HCT116 (cell line): ENCODE data around the gene SNED1. TPM values are rescaled to one million over a fixed set of nuclear protein-coding genes. Genes with fewer than 3 reads are reported as not detected.

Source experiments
- ATAC-seq: fragments of 200-7000 bp; cut with Tn5 transposase; 2 replicates; pipeline ENCODE4 v1.9.1; 2020; ENCODE audit warnings: mild to moderate bottlenecking, moderate library complexity
- BruUV-seq: library from RNA; stranded (reverse); fragments of 400-500 nt; replicated peaks from 2 replicates; lab custom pipeline; 2021; lab: Mats Ljungman, UMichigan
- CTCF ChIA-PET: fragments of 300-600 bp; sonication (Branson Sonifier 250); formaldehyde crosslinking; loops from one replicate; lab custom pipeline; 2021; ENCODE audit warnings: antibody characterized with exemption; lab: Charles Lee
- POLR2A ChIA-PET: fragments of 300-600, 350-600 bp; sonication (Branson Sonifier 250); formaldehyde crosslinking; loops from one replicate; lab custom pipeline; 2021; ENCODE audit warnings: antibody characterized with exemption; lab: Charles Lee
- RAD21 ChIA-PET, 2 experiments: fragments of 300-600 bp; sonication (Branson Sonifier 250); formaldehyde crosslinking; loops; one replicate each; lab custom pipeline; 2023; ENCODE audit warnings: low total read pairs in 2 of 2; ENCODE audit not compliant: uncharacterized antibody in 2 of 2, unreplicated experiment in 2 of 2, low non-redundant PET in 1 of 2; lab: Charles Lee
- DNase-seq: peaks from one replicate; pipeline ENCODE4 v3.0.0-alpha.2; 2010; ENCODE audit warnings: low read depth, low spot score
- H2AFZ ChIP-seq: fragments of 200-600 bp; shearing (Covaris generic), sonication (generic); 2 replicates; pipeline ENCODE4 v1.6.1; 2017; ENCODE audit warnings: low read depth, mixed run types, mixed read lengths, antibody characterized with exemption, low read length; ENCODE audit not compliant: poor library complexity, severe bottlenecking
- H3K27ac ChIP-seq: 2 replicates; pipeline ENCODE4 v1.5.1; 2012; ENCODE audit warnings: low read depth, low read length
- H3K27me3 ChIP-seq: fragments of 200-600 bp; sonication (generic); 2 replicates; pipeline ENCODE4 v1.6.1; 2016; ENCODE audit warnings: mixed run types, low read length, mixed read lengths; ENCODE audit not compliant: insufficient read depth
- H3K36me3 ChIP-seq, 2 experiments: fragments of 200-500 bp in 1 of 2; fragments of 200-600 bp in 1 of 2; sonication (Bioruptor generic) in 1 of 2; sonication (generic) in 1 of 2; 2 replicates each; pipeline versions ENCODE4 v1.5.1 to v1.6.1; 2014 to 2016; ENCODE audit warnings: low read length in 2 of 2, inconsistent platforms in 1 of 2, mixed read lengths in 1 of 2, mixed run types in 1 of 2; ENCODE audit not compliant: insufficient read depth in 2 of 2, control insufficient read depth in 1 of 2
- H3K4me1 ChIP-seq, 2 experiments: fragments of 200-600 bp in 1 of 2; sonication (generic) in 1 of 2; 2 replicates each; pipeline versions ENCODE4 v1.5.1 to v1.6.1; 2012 to 2017; ENCODE audit warnings: low read length in 2 of 2, inconsistent platforms in 1 of 2, mild to moderate bottlenecking in 1 of 2, mixed read lengths in 1 of 2, mixed run types in 1 of 2, moderate library complexity in 1 of 2; ENCODE audit not compliant: insufficient read depth in 2 of 2, control insufficient read depth in 1 of 2
- H3K4me2 ChIP-seq: fragments of 200-600 bp; sonication (generic); 2 replicates; pipeline ENCODE4 v1.6.1; 2017; ENCODE audit warnings: mixed run types, low read length, mixed read lengths
- H3K4me3 ChIP-seq, 2 experiments: fragments of 200-600 bp in 1 of 2; sonication (generic) in 1 of 2; replicated peaks in 1 of 2; 2 replicates each; pipeline ENCODE4 v1.5.1; 2011 to 2016; ENCODE audit warnings: low read length in 2 of 2, control low read depth in 1 of 2, low read depth in 1 of 2, mild to moderate bottlenecking in 1 of 2, mixed read lengths in 1 of 2, mixed run types in 1 of 2
- H3K79me2 ChIP-seq: fragments of 200-600 bp; sonication (generic); 2 replicates; pipeline ENCODE4 v1.6.1; 2017; ENCODE audit warnings: mild to moderate bottlenecking, mixed run types, low read length, moderate library complexity, mixed read lengths; ENCODE audit not compliant: insufficient read depth
- H3K9ac ChIP-seq: fragments of 200-600 bp; sonication (generic); 2 replicates; pipeline ENCODE4 v1.6.1; 2016; ENCODE audit warnings: low read length, mixed read lengths
- H3K9me2 ChIP-seq: fragments of 200-600 bp; sonication (generic), shearing (Covaris generic); 2 replicates; pipeline ENCODE4 v1.6.1; 2017; ENCODE audit warnings: mixed run types, mild to moderate bottlenecking, moderate library complexity; ENCODE audit not compliant: insufficient read depth
- H3K9me3 ChIP-seq, 2 experiments: fragments of 200-500 bp in 1 of 2; fragments of 200-600 bp in 1 of 2; sonication (Bioruptor generic) in 1 of 2; sonication (generic) in 1 of 2; 2 replicates each; pipeline ENCODE4 v1.6.1; 2014 to 2017; ENCODE audit warnings: low read length in 2 of 2, mixed read lengths in 2 of 2, inconsistent platforms in 1 of 2, low read depth in 1 of 2, mild to moderate bottlenecking in 1 of 2, mixed run types in 1 of 2, moderate library complexity in 1 of 2; ENCODE audit not compliant: control insufficient read depth in 1 of 2, insufficient read depth in 1 of 2
- H4K20me1 ChIP-seq: fragments of 200-600 bp; sonication (generic), shearing (Covaris generic); 2 replicates; pipeline ENCODE4 v1.6.1; 2017; ENCODE audit warnings: mixed run types, mild to moderate bottlenecking, moderate library complexity; ENCODE audit not compliant: insufficient read depth
- CBX3 ChIP-seq: IDR thresholded peaks from 2 replicates; pipeline ENCODE4 v1.6.1; 2012; ENCODE audit warnings: low read depth
- CEBPB ChIP-seq: IDR thresholded peaks from 2 replicates; pipeline ENCODE4 v1.6.1; 2012; ENCODE audit warnings: low read depth
- CTCF ChIP-seq, 3 experiments: fragments of 200-600 bp in 1 of 3; sonication (generic) in 1 of 3; IDR thresholded peaks in 2 of 3; conservative IDR thresholded peaks in 1 of 3; 2 replicates each; pipeline ENCODE4 v1.5.1; 2012 to 2017; ENCODE audit warnings: low read depth in 2 of 3, low read length in 2 of 3, antibody characterized with exemption in 1 of 3, borderline replicate concordance in 1 of 3, control low read depth in 1 of 3, mild to moderate bottlenecking in 1 of 3, mixed read lengths in 1 of 3, mixed run types in 1 of 3, moderate library complexity in 1 of 3; ENCODE audit not compliant: insufficient read depth in 1 of 3
- EGR1 ChIP-seq: IDR thresholded peaks from 2 replicates; pipeline ENCODE4 v1.6.1; 2012; ENCODE audit warnings: low read depth
- ELF1 ChIP-seq: IDR thresholded peaks from 2 replicates; pipeline ENCODE4 v1.6.1; 2012; ENCODE audit warnings: low read depth, borderline replicate concordance
- EZH2 ChIP-seq: fragments of 200-600 bp; sonication (generic); IDR thresholded peaks from 2 replicates; pipeline ENCODE4 v1.6.1; 2017; ENCODE audit warnings: antibody characterized with exemption, mixed run types
- FOSL1 ChIP-seq: IDR thresholded peaks from 2 replicates; pipeline ENCODE4 v1.6.1; 2012; ENCODE audit warnings: low read depth
- MAX ChIP-seq: IDR thresholded peaks from 2 replicates; pipeline ENCODE4 v1.6.1; 2012
- POLR2A ChIP-seq: IDR thresholded peaks from 2 replicates; pipeline ENCODE4 v1.7.0; 2011; ENCODE audit warnings: borderline replicate concordance; ENCODE audit not compliant: insufficient read depth, insufficient read length; ENCODE audit errors: extremely low read depth
- POLR2AphosphoS5 ChIP-seq: IDR thresholded peaks from 2 replicates; pipeline ENCODE4 v1.6.1; 2011; ENCODE audit warnings: mild to moderate bottlenecking, low read depth, low read length, moderate library complexity
- RAD21 ChIP-seq: IDR thresholded peaks from 2 replicates; pipeline ENCODE4 v1.6.1; 2012; ENCODE audit warnings: low read depth, mild to moderate bottlenecking
- SIN3A ChIP-seq: IDR thresholded peaks from 2 replicates; pipeline ENCODE4 v1.6.1; 2012; ENCODE audit warnings: low read depth
- SP1 ChIP-seq: IDR thresholded peaks from 2 replicates; pipeline ENCODE4 v1.6.1; 2012; ENCODE audit warnings: low read depth
- SRF ChIP-seq: IDR thresholded peaks from 2 replicates; pipeline ENCODE4 v1.6.1; 2012; ENCODE audit warnings: low read depth
- TCF7L2 ChIP-seq: IDR thresholded peaks from 2 replicates; pipeline ENCODE4 v1.7.0; 2011; ENCODE audit warnings: borderline replicate concordance, inconsistent platforms; ENCODE audit not compliant: insufficient read depth, insufficient read length; ENCODE audit errors: extremely low read depth
- ZBTB33 ChIP-seq: IDR thresholded peaks from 2 replicates; pipeline ENCODE4 v1.6.1; 2011; ENCODE audit warnings: mild to moderate bottlenecking, low read length, moderate library complexity; ENCODE audit not compliant: insufficient replicate concordance; ENCODE audit errors: extremely low read depth
- ZFX ChIP-seq: fragments of 450-650 bp; IDR thresholded peaks from 2 replicates; pipeline ENCODE4 v1.6.1; 2017
- ZNF274 ChIP-seq: fragments of 200-500 bp; sonication (Bioruptor generic); IDR thresholded peaks from 2 replicates; pipeline ENCODE4 v1.6.1; 2014; ENCODE audit warnings: mild to moderate bottlenecking, low read depth, low read length, inconsistent platforms
- intact Hi-C: fragments of 100-400 bp; cut with micrococcal nuclease; formaldehyde crosslinking; loops from 2 replicates; pipeline ENCODE4 v1.10.0; 2022
- total RNA-seq: library from RNA; stranded (reverse); gene quantifications from one replicate; pipeline ENCODE4 v1.2.1, GENCODE V29; 2021; ENCODE audit not compliant: unreplicated experiment

The SNED1 gene
- total RNA-seq, 1 experiment from 2014 or later, result 9.6 TPM

DNA sequence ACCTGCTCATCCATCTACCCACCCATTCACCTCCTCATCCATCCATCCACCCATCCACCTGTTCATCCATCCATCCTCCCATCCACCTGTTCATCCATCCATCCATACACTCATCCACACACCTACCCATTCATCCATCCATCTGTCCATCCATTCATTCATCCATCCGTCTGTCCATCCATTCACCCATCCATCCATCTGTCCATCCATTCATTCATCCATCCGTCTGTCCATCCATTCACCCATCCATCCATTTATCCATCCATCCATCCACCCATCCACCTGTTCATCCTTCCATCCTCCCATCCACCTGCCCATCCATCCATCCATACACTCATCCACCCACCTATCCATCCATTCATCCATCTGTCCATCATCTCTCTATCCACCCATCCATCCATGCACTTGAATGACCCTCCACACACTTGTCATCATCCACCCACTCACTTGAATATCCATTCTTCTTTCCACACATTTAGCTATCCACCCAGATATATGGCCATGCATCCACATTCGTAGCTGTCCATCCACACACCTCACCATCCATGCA, 47.3 kb upstream of the SNED1 start:
- H3K27me3 ChIP-seq, result peaks cover 10% of the 10 kb centered on the region
- no TSS peak for BruUV-seq
- H4K20me1 ChIP-seq, result no peaks in the 10 kb centered on the region

GRCh38 chr2:240952496-240953246, 45.7 kb upstream of the SNED1 start:
- intact Hi-C loops, result no loop called here
- CTCF ChIA-PET, result no interaction called here
- BruUV-seq, result no TSS peak
- RAD21 ChIA-PET, result no interaction called here
- Histone ChIP-seq H3K27me3 (peaks cover 10% of the 10 kb centered on the region), H3K9ac (no peak overlapping the region), H3K9me3 (no peaks in the 10 kb centered on the region), H3K4me2 (no peak overlapping the region), H3K4me1 (no peaks in the 10 kb centered on the region), H3K4me3 (no peak overlapping the region), H3K9me2 (no peaks in the 10 kb centered on the region), H4K20me1 (no peaks in the 10 kb centered on the region), H3K27ac (no peak overlapping the region), H3K36me3 (no peaks in the 10 kb centered on the region), H3K79me2 (no peaks in the 10 kb centered on the region), H2AFZ (no peak overlapping the region)
- no peak for ATAC-seq
- no peak for DNase-seq
- POLR2A ChIA-PET, result no interaction called here
- TF ChIP-seq CEBPB, result no peak
- TF ChIP-seq EGR1, result no peak
- no peak for TF ChIP-seq ZFX
- TF ChIP-seq RAD21, result no peak
- TF ChIP-seq FOSL1, result no peak
- no peak for TF ChIP-seq TCF7L2
- TF ChIP-seq SRF, result no peak
- no peak for TF ChIP-seq ZNF274
- TF ChIP-seq EZH2, result no peak
- no peak for TF ChIP-seq ZBTB33
- TF ChIP-seq CBX3, result no peak
- no peak for TF ChIP-seq ELF1
- TF ChIP-seq POLR2A, result no peak
- TF ChIP-seq POLR2AphosphoS5, result no peak
- TF ChIP-seq SP1, result no peak
- TF ChIP-seq MAX, result no peak
- TF ChIP-seq CTCF (IDR thresholded peaks at IDR 0.05 in 2 of 3, conservative IDR thresholded peaks at IDR 0.05 in 1 of 3; ENCODE audit: borderline replicate concordance in 1 of 3, insufficient read depth in 1 of 3, low read depth in 2 of 3, low read length in 2 of 3), result no peak

More for the DNA sequence above, 47.3 kb upstream of the SNED1 start:
- no peak for DNase-seq
- ChIA-PET CTCF (no interaction called here), RAD21 (no interaction called here), POLR2A (no interaction called here)
- Histone ChIP-seq H2AFZ (no peak overlapping the region), H3K9me2 (no peaks in the 10 kb centered on the region), H3K9me3 (no peaks in the 10 kb centered on the region), H3K4me1 (peaks cover 5 to 11% of the 10 kb centered on the region in 2 experiments; a peak in 3 of 4 replicates), H3K79me2 (no peaks in the 10 kb centered on the region), H3K27ac (no peak overlapping the region), H3K4me2 (no peak overlapping the region), H3K4me3 (no peak overlapping the region), H3K36me3 (no peaks in the 10 kb centered on the region), H3K9ac (no peak overlapping the region)
- ATAC-seq, result no peak
- no peak for TF ChIP-seq SIN3A
- intact Hi-C loops, result no loop called here
